MM.1S (cell line): ENCODE results near the gene CXXC4.

ENCODE experiments used
- EZH2 ChIP-seq: fragments of 300-600 bp; sonication (generic); optimal IDR thresholded peaks from 2 replicates; pipeline ENCODE3; 2017; ENCODE audit warnings: low read depth, mild to moderate bottlenecking, antibody characterized with exemption, low read length, mixed read lengths
- EZH2phosphoT487 ChIP-seq: fragments of 300-600 bp; sonication (generic); IDR thresholded peaks from 2 replicates; pipeline ENCODE4 v1.6.1; 2018; ENCODE audit warnings: antibody characterized with exemption, low read length
- TF ChIP-seq, protein P1 (sequence below): fragments of 300-600 bp; sonication (generic); IDR thresholded peaks from 2 replicates; pipeline ENCODE4 v1.5.1; 2016; ENCODE audit warnings: antibody characterized with exemption, low read length, mixed read lengths

DNA sequence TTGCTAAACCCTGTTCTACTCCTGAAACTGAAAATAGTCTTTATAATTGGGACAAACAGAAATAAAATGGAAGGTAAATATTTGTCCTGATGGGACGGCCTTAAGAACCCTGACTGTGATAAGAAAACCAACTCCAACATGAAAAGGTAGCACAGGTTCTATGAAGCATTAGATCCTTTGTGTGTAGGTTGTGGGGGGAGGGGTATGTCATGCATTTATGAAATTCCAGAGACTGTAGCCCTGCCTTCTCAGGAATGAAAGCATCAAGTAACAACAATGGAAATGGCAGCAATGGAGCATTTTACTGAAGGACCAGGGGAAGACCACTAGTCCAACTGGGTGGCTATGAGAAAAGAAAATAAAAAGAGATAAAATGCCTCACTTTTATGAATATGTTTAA is 23.9 kb downstream of the CXXC4 start:
- no peak for TF ChIP-seq EZH2
- TF ChIP-seq, protein P1, sequence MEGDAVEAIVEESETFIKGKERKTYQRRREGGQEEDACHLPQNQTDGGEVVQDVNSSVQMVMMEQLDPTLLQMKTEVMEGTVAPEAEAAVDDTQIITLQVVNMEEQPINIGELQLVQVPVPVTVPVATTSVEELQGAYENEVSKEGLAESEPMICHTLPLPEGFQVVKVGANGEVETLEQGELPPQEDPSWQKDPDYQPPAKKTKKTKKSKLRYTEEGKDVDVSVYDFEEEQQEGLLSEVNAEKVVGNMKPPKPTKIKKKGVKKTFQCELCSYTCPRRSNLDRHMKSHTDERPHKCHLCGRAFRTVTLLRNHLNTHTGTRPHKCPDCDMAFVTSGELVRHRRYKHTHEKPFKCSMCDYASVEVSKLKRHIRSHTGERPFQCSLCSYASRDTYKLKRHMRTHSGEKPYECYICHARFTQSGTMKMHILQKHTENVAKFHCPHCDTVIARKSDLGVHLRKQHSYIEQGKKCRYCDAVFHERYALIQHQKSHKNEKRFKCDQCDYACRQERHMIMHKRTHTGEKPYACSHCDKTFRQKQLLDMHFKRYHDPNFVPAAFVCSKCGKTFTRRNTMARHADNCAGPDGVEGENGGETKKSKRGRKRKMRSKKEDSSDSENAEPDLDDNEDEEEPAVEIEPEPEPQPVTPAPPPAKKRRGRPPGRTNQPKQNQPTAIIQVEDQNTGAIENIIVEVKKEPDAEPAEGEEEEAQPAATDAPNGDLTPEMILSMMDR, result no peak
- TF ChIP-seq EZH2phosphoT487, result no peak
